HepG2 (cell line): ENCODE measurements around the gene MINDY2. TPM values are rescaled to one million over a fixed set of nuclear protein-coding genes. Genes with fewer than 3 reads are reported as not detected.

ENCODE experiments used
- ATAC-seq: fragments of 200-7000 bp; cut with Tn5 transposase; 3 replicates; pipeline ENCODE4 v1.9.1; 2020; ENCODE audit warnings: mild to moderate bottlenecking, moderate library complexity
- BruUV-seq: library from RNA; stranded (reverse); fragments of 400-500 nt; replicated peaks from 2 replicates; lab custom pipeline; 2021; lab: Mats Ljungman, UMichigan
- CTCF ChIA-PET: fragments of 300-600 bp; formaldehyde crosslinking; extraction: SDS; loops from one replicate; lab custom pipeline; 2021; ENCODE audit warnings: low total read pairs, inconsistent platforms, low intra/inter-chr PET ratio; lab: Yijun Ruan, JAX
- POLR2A ChIA-PET: fragments of 350-600 bp; sonication (Branson Sonifier 250); formaldehyde crosslinking; loops from one replicate; lab custom pipeline; 2020; ENCODE audit warnings: antibody characterized with exemption, inconsistent platforms; lab: Yijun Ruan, JAX
- DNase-seq: peaks from one replicate; pipeline ENCODE4 v3.0.0-alpha.2; 2015; ENCODE audit warnings: low spot score
- FAIRE-seq: peaks from 3 replicates; lab custom pipeline; 2011; peaks lifted over from hg19 to GRCh38; lab: Jason Lieb, UNC
- H2AFZ ChIP-seq: one replicate; pipeline ENCODE4 v1.6.1; 2011; ENCODE audit warnings: low read length, inconsistent platforms
- H3K27ac ChIP-seq: fragments of 300-600 bp; 3 replicates; pipeline ENCODE4 v1.8.0; 2011; ENCODE audit warnings: mixed run types, mild to moderate bottlenecking, mixed read lengths, low read length, inconsistent platforms; ENCODE audit not compliant: insufficient read depth; ENCODE audit errors: extremely low read length
- H3K27me3 ChIP-seq, 2 experiments: fragments of 200-600 bp in 1 of 2; 2 replicates in 1 of 2; 3 replicates in 1 of 2; pipeline versions ENCODE4 v1.6.0 to v1.8.0; 2011; ENCODE audit warnings: low read length in 2 of 2, mild to moderate bottlenecking in 2 of 2, moderate library complexity in 2 of 2, inconsistent platforms in 1 of 2; ENCODE audit not compliant: insufficient read depth in 2 of 2, control insufficient read depth in 1 of 2
- H3K36me3 ChIP-seq, 2 experiments: fragments of 200-600 bp in 1 of 2; replicated peaks in 1 of 2; 2 replicates in 1 of 2; 3 replicates in 1 of 2; pipeline versions ENCODE4 v1.5.1 to v1.8.0; 2011; ENCODE audit warnings: low read length in 2 of 2, inconsistent platforms in 1 of 2; ENCODE audit not compliant: insufficient read depth in 2 of 2, control insufficient read depth in 1 of 2
- H3K4me1 ChIP-seq: 2 replicates; pipeline ENCODE4 v1.5.1; 2012; ENCODE audit warnings: low read length, inconsistent platforms; ENCODE audit not compliant: insufficient read depth
- H3K4me2 ChIP-seq: 2 replicates; pipeline ENCODE4 v1.6.0; 2011; ENCODE audit warnings: low read depth, low read length, inconsistent platforms
- H3K4me3 ChIP-seq, 3 experiments: fragments of 200-600 bp in 1 of 3; sonication (generic), shearing (Covaris generic) in 1 of 3; replicated peaks in 1 of 3; 2 replicates each; pipeline ENCODE4 v1.5.1; 2011 to 2016; ENCODE audit warnings: low read length in 3 of 3, inconsistent platforms in 2 of 3, low read depth in 2 of 3, mild to moderate bottlenecking in 2 of 3, control low read depth in 1 of 3, mixed read lengths in 1 of 3; ENCODE audit not compliant: insufficient read depth in 1 of 3
- H3K79me2 ChIP-seq: one replicate; pipeline ENCODE4 v1.6.1; 2011; ENCODE audit warnings: low read length, inconsistent platforms; ENCODE audit not compliant: insufficient read depth
- H3K9ac ChIP-seq: 2 replicates; pipeline ENCODE4 v1.6.0; 2011; ENCODE audit warnings: mild to moderate bottlenecking, low read depth, low read length, inconsistent platforms; ENCODE audit not compliant: insufficient read depth
- H3K9me3 ChIP-seq: 2 replicates; pipeline ENCODE4 v1.5.1; 2012; ENCODE audit warnings: mild to moderate bottlenecking, low read length
- H4K20me1 ChIP-seq: 2 replicates; pipeline ENCODE4 v1.6.0; 2011; ENCODE audit warnings: inconsistent platforms, mild to moderate bottlenecking, low read length, moderate library complexity; ENCODE audit not compliant: insufficient read depth
- CBX5 ChIP-seq: sonication (generic); formaldehyde crosslinking; IDR thresholded peaks from 2 replicates; pipeline ENCODE4 v1.4.0; 2020; ENCODE audit warnings: missing genetic modification reagents, borderline replicate concordance
- EED ChIP-seq: sonication (generic); formaldehyde crosslinking; IDR thresholded peaks from 2 replicates; pipeline ENCODE4 v1.5.0; 2020; ENCODE audit warnings: mild to moderate bottlenecking, missing genetic modification reagents
- NCOR1 ChIP-seq: fragments of 200-600 bp; sonication (generic); IDR thresholded peaks from 2 replicates; pipeline ENCODE4 v1.7.0; 2017; ENCODE audit warnings: antibody characterized with exemption, low read length, borderline replicate concordance
- NR3C1 ChIP-seq: sonication (generic); formaldehyde crosslinking; IDR thresholded peaks from 2 replicates; pipeline ENCODE4 v1.4.0; 2020; ENCODE audit warnings: missing genetic modification reagents
- PBX3 ChIP-seq: sonication (generic); formaldehyde crosslinking; IDR thresholded peaks from 2 replicates; pipeline ENCODE4 v1.8.1; 2023; ENCODE audit warnings: missing genetic modification reagents, inconsistent platforms, borderline replicate concordance
- PPARG ChIP-seq: conservative IDR thresholded peaks from 2 replicates; pipeline ENCODE4 v1.6.1; 2016; ENCODE audit warnings: missing biosample characterization, missing genetic modification reagents
- SIN3A ChIP-seq: IDR thresholded peaks from 2 replicates; pipeline ENCODE4 v1.6.1; 2011; ENCODE audit warnings: low read depth, mild to moderate bottlenecking, control low read depth, low read length, borderline replicate concordance
- SP4 ChIP-seq: sonication (generic); formaldehyde crosslinking; IDR thresholded peaks from 2 replicates; pipeline ENCODE4 v1.8.1; 2023; ENCODE audit warnings: mild to moderate bottlenecking, missing genetic modification reagents
- ZNF253 ChIP-seq: sonication (generic); formaldehyde crosslinking; IDR thresholded peaks from 2 replicates; pipeline ENCODE4 v1.8.0; 2022; ENCODE audit warnings: mild to moderate bottlenecking, missing genetic modification reagents, borderline replicate concordance
- ZNF576 ChIP-seq: sonication (generic); formaldehyde crosslinking; IDR thresholded peaks from 2 replicates; pipeline ENCODE4 v1.4.0; 2020; ENCODE audit warnings: mild to moderate bottlenecking, missing genetic modification reagents
- WGBS: methylation state at CpG from one replicate; pipeline ENCODE4 v1.1.6; 2017; ENCODE audit warnings: low lambda C conversion rate; 5-methylcytosine and 5-hydroxymethylcytosine counted together
- in situ Hi-C: cut with HindIII; loops from 2 replicates; pipeline ENCODE4 v1.10.0; 2017; ENCODE audit warnings: low pct_unique_long_range_greater_than_20kb; ENCODE audit not compliant: extremely low pct_ligation_motif_present
- intact Hi-C: fragments of 100-400 bp; cut with micrococcal nuclease; formaldehyde crosslinking; loops from one replicate; pipeline ENCODE4 v1.10.0; 2022; ENCODE audit not compliant: unreplicated experiment
- polyA plus RNA-seq, 8 experiments: library from polyadenylated mRNA; depleted of rRNA in 3 of 8; stranded (reverse) in 7 of 8; unstranded in 1 of 8; fragments of >200 nt; fragmentation: Illumina TruSeq in 4 of 8; extraction: Trizol in 4 of 8; gene quantifications; 2 replicates each; pipeline versions ENCODE4 v1.2.1 to v1.2.3, GENCODE V29; 2011 to 2016; ENCODE audit warnings: low read depth in 4 of 8, missing spikeins in 1 of 8, mixed read lengths in 1 of 8; ENCODE audit not compliant: insufficient read depth in 1 of 8
- total RNA-seq, 5 experiments: library from RNA; depleted of rRNA; stranded (reverse); fragments of >200 nt; fragmentation: Illumina TruSeq; extraction: Trizol; gene quantifications; 2 replicates each; pipeline ENCODE4 v1.2.3, GENCODE V29; 2016; ENCODE audit warnings: low read depth in 1 of 5

The MINDY2 gene
- total and polyA plus RNA-seq, 2 of the 13 experiments (the other 11 are each of a cell fraction or from before 2014, with no cell fraction given), result 7.2 to 12.6 TPM

GRCh38 chr15:58734859-58735258, 36.2 kb upstream of the MINDY2 start:
- Histone ChIP-seq H3K4me2 (no peak overlapping the region), H3K9ac (no peak overlapping the region), H3K4me3 (no peak overlapping the region), H3K27me3 (no peaks in the 10 kb centered on the region), H3K79me2 (peaks cover 95% of the 10 kb centered on the region), H3K9me3 (no peaks in the 10 kb centered on the region), H2AFZ (no peak overlapping the region), H4K20me1 (peaks cover 35% of the 10 kb centered on the region), H3K4me1 (peaks cover 64% of the 10 kb centered on the region), H3K27ac (no peak overlapping the region), H3K36me3 (peaks cover 0 to under 1% of the 10 kb centered on the region in 2 experiments; a peak in 1 of 5 replicates)
- CTCF ChIA-PET, result no interaction called here
- ATAC-seq, result no peak; the same call in 2 of the 3 replicates
- in situ Hi-C loops (no loop called here), intact Hi-C loops (no loop called here)
- no peak for FAIRE-seq
- POLR2A ChIA-PET, result interaction anchor here (0.6 to 1.1 kb wide), 2 partner anchors 8 to 35 kb away, joined by 3 read pairs; no protein-coding TSS in a partner anchor
- DNase-seq, result no peak
- WGBS, result 29% methylated on average over 2 of the region's 2 CpGs
- no TSS peak for BruUV-seq
- TF ChIP-seq PPARG (CRISPR knock-in tag) (peak; percentile 80), EED (CRISPR knock-in tag) (no peak)

- FAIRE-seq, result no peak
- no peak overlapping the region for H3K4me3 ChIP-seq
- ATAC-seq, result no peak
- no peak overlapping the region for H3K27ac ChIP-seq
- no peaks in the 10 kb centered on the region for H3K9me3 ChIP-seq
- no peak overlapping the region for H2AFZ ChIP-seq
- ChIA-PET POLR2A (no interaction called here), CTCF (no interaction called here)
- H3K36me3 ChIP-seq, result no peaks in the 10 kb centered on the region
- peaks cover 76% of the 10 kb centered on the region for H3K4me1 ChIP-seq
- BruUV-seq, result no TSS peak
- 93% methylated on average over 2 of the region's 2 CpGs for WGBS
- peaks cover 34% of the 10 kb centered on the region for H4K20me1 ChIP-seq
- intact Hi-C loops, result no loop called here
- no peaks in the 10 kb centered on the region for H3K27me3 ChIP-seq
- no peak overlapping the region for H3K4me2 ChIP-seq
- H3K79me2 ChIP-seq, result peaks cover 95% of the 10 kb centered on the region
- H3K9ac ChIP-seq, result no peak overlapping the region
- DNase-seq, result no peak
- in situ Hi-C loops, result no loop called here
- TF ChIP-seq ZNF576 (CRISPR knock-in tag) (no peak), SIN3A (no peak), ZNF253 (CRISPR knock-in tag) (no peak), SP4 (no peak), NR3C1 (no peak), PBX3 (CRISPR knock-in tag) (no peak), NCOR1 (no peak), CBX5 (no peak)
- TF ChIP-seq, all 625 proteins: peak for 0
These were observed 35.0 kb upstream of the MINDY2 start for GRCh38 chr15:58736018-58736643.
